ENCODE measurements around the gene HS3ST2.

HS3ST2 gene

GRCh38 chr16:22900863-22901262 is 86.9 kb downstream of the HS3ST2 start:
- no peak for TF ChIP-seq CTCF (IDR thresholded peaks at IDR 0.05; ENCODE audit: control insufficient read depth, extremely low read depth, insufficient read depth)

GRCh38 chr16:22901563-22901962 is 87.6 kb downstream of the HS3ST2 start:
- no peak for DNase-seq (ENCODE audit: low read depth)
- no peak for TF ChIP-seq CTCF (IDR thresholded peaks at IDR 0.05; ENCODE audit: control insufficient read depth, extremely low read depth, insufficient read depth)
- H3K4me3 ChIP-seq (ENCODE audit: low read depth, low read length), result no peak overlapping the region

More at GRCh38 chr16:22900863-22901262, 86.9 kb downstream of the HS3ST2 start:
- no peak overlapping the region for H3K4me3 ChIP-seq (ENCODE audit: low read depth, low read length)
- DNase-seq (ENCODE audit: low read depth), result no peak

GRCh38 chr16:22903716-22904115 is 89.8 kb downstream of the HS3ST2 start:
- no peak for DNase-seq (ENCODE audit: low read depth)
- no peak overlapping the region for H3K4me3 ChIP-seq (ENCODE audit: low read depth, low read length)
- no peak for TF ChIP-seq CTCF (IDR thresholded peaks at IDR 0.05; ENCODE audit: control insufficient read depth, extremely low read depth, insufficient read depth)

- no peak overlapping the region for H3K4me3 ChIP-seq (ENCODE audit: low read depth, low read length)
- TF ChIP-seq CTCF (IDR thresholded peaks at IDR 0.05; ENCODE audit: control insufficient read depth, extremely low read depth, insufficient read depth), result no peak
- DNase-seq (ENCODE audit: low read depth), result no peak
Observed at GRCh38 chr16:22912654-22913053, 98.7 kb downstream of the HS3ST2 start.

- no peak for DNase-seq (ENCODE audit: low read depth)
- no peak for TF ChIP-seq CTCF (IDR thresholded peaks at IDR 0.05; ENCODE audit: control insufficient read depth, extremely low read depth, insufficient read depth)
Observed at GRCh38 chr16:22915003-22915402, 101.0 kb downstream of the HS3ST2 start.

GRCh38 chr16:22923491-22923890 is 109.5 kb downstream of the HS3ST2 start:
- no peak overlapping the region for H3K4me3 ChIP-seq (ENCODE audit: low read depth, low read length)
- TF ChIP-seq CTCF (IDR thresholded peaks at IDR 0.05; ENCODE audit: control insufficient read depth, extremely low read depth, insufficient read depth), result no peak
- no peak for DNase-seq (ENCODE audit: low read depth)

More at GRCh38 chr16:22915003-22915402, 101.0 kb downstream of the HS3ST2 start:
- H3K4me3 ChIP-seq (ENCODE audit: low read depth, low read length), result no peak overlapping the region

- TF ChIP-seq CTCF (IDR thresholded peaks at IDR 0.05; ENCODE audit: control insufficient read depth, extremely low read depth, insufficient read depth), result no peak
- DNase-seq (ENCODE audit: low read depth), result peak; percentile 71
- H3K4me3 ChIP-seq (ENCODE audit: low read depth, low read length), result no peak overlapping the region
Observed at GRCh38 chr16:22924492-22924891, 110.5 kb downstream of the HS3ST2 start.

All from LNCaP clone FGC (cell line).